K562 (cell line): ENCODE data around the gene FAM174C. TPM values are rescaled to one million over a fixed set of nuclear protein-coding genes. Genes with fewer than 3 reads are reported as not detected.
A peak's percentile ranks its signal among the peaks of the same experiment; 100 is the strongest.

Experiments used
- ATAC-seq: fragments of 200-7000 bp; cut with Tn5 transposase; 3 replicates; pipeline ENCODE4 v1.9.1; 2020; ENCODE audit warnings: moderate library complexity
- BruUV-seq: library from RNA; stranded (reverse); fragments of 400-500 nt; replicated peaks from 2 replicates; lab custom pipeline; 2021; lab: Mats Ljungman, UMichigan
- CTCF ChIA-PET: fragments of 300-600 bp; formaldehyde crosslinking; extraction: SDS; loops from one replicate; lab custom pipeline; 2021; ENCODE audit warnings: low intra/inter-chr PET ratio; lab: Yijun Ruan, JAX
- POLR2A ChIA-PET: fragments of 300-600, 350-650 bp; sonication (Branson Sonifier 250); formaldehyde crosslinking; extraction: SDS; loops from one replicate; lab custom pipeline; 2021; ENCODE audit warnings: antibody characterized with exemption, inconsistent platforms; lab: Yijun Ruan, JAX
- DNase-seq, 4 experiments: peaks; one replicate each; pipeline versions ENCODE4 v3.0.0 to v3.0.0-alpha.2; 2011 to 2018; ENCODE audit warnings: low spot score in 3 of 4, mixed read lengths in 3 of 4; ENCODE audit errors: extremely low read depth in 1 of 4
- FAIRE-seq: peaks from 2 replicates; lab custom pipeline; 2011; peaks lifted over from hg19 to GRCh38; lab: Jason Lieb, UNC
- H2AFZ ChIP-seq: 2 replicates; pipeline ENCODE4 v1.6.0; 2011; ENCODE audit warnings: low read depth, low read length, control low read depth, inconsistent platforms
- H3K27ac ChIP-seq: fragments of 200-600 bp; 3 replicates; pipeline ENCODE4 v1.8.0; 2011; ENCODE audit warnings: low read depth, mild to moderate bottlenecking, control low read depth, inconsistent platforms, low read length, moderate library complexity, mixed read lengths; ENCODE audit errors: extremely low read depth
- H3K27me3 ChIP-seq, 2 experiments: fragments of 300-600 bp in 1 of 2; 2 replicates in 1 of 2; 3 replicates in 1 of 2; pipeline versions ENCODE4 v1.6.0 to v1.8.0; 2011; ENCODE audit warnings: inconsistent platforms in 2 of 2, low read length in 2 of 2, mild to moderate bottlenecking in 1 of 2, mixed read lengths in 1 of 2, moderate library complexity in 1 of 2; ENCODE audit not compliant: control insufficient read depth in 2 of 2, insufficient read depth in 2 of 2
- H3K36me3 ChIP-seq: fragments of 300-600 bp; 3 replicates; pipeline ENCODE4 v1.8.0; 2011; ENCODE audit warnings: mild to moderate bottlenecking, low read length, inconsistent platforms; ENCODE audit not compliant: control insufficient read depth, insufficient read depth
- H3K4me1 ChIP-seq, 2 experiments: fragments of 200-600 bp in 1 of 2; replicated peaks in 1 of 2; 2 replicates in 1 of 2; 3 replicates in 1 of 2; pipeline versions ENCODE4 v1.5.1 to v1.8.0; 2011; ENCODE audit warnings: inconsistent platforms in 2 of 2, low read length in 2 of 2, mild to moderate bottlenecking in 1 of 2, mixed read lengths in 1 of 2, moderate library complexity in 1 of 2; ENCODE audit not compliant: control insufficient read depth in 2 of 2, insufficient read depth in 2 of 2
- H3K4me2 ChIP-seq: 2 replicates; pipeline ENCODE4 v1.6.1; 2011; ENCODE audit warnings: low read length, control low read depth, inconsistent platforms, mixed read lengths; ENCODE audit not compliant: insufficient read depth
- H3K4me3 ChIP-seq: fragments of 200-600 bp; sonication (generic), shearing (Covaris generic); 2 replicates; pipeline ENCODE4 v1.5.1; 2016; ENCODE audit warnings: control low read depth, inconsistent platforms
- H3K79me2 ChIP-seq: fragments of 200-600 bp; 3 replicates; pipeline ENCODE4 v1.8.0; 2011; ENCODE audit warnings: low read length, inconsistent platforms; ENCODE audit not compliant: control insufficient read depth, insufficient read depth
- H3K9ac ChIP-seq, 2 experiments: 2 replicates each; pipeline versions ENCODE4 v1.6.0 to v1.6.1; 2011; ENCODE audit warnings: low read depth in 2 of 2, low read length in 2 of 2, control low read depth in 1 of 2, inconsistent platforms in 1 of 2, mild to moderate bottlenecking in 1 of 2, mixed read lengths in 1 of 2; ENCODE audit not compliant: insufficient read depth in 1 of 2
- H3K9me1 ChIP-seq: one replicate; pipeline ENCODE4 v1.6.0; 2011; ENCODE audit warnings: inconsistent platforms, mild to moderate bottlenecking, low read length, moderate library complexity; ENCODE audit not compliant: control insufficient read depth, insufficient read depth
- H3K9me3 ChIP-seq: replicated peaks from 2 replicates; pipeline ENCODE4 v1.5.1; 2011; ENCODE audit warnings: low read depth, low read length, inconsistent platforms; ENCODE audit not compliant: control insufficient read depth, insufficient read depth
- H4K20me1 ChIP-seq: replicated peaks from 2 replicates; pipeline ENCODE4 v1.6.1; 2011; ENCODE audit warnings: low read length, inconsistent platforms, mixed read lengths; ENCODE audit not compliant: control insufficient read depth, insufficient read depth
- ARID4B ChIP-seq: sonication (generic); formaldehyde crosslinking; IDR thresholded peaks from 2 replicates; pipeline ENCODE4 v1.8.0; 2022; ENCODE audit warnings: mild to moderate bottlenecking, missing genetic modification reagents
- BCOR ChIP-seq: fragments of 450-650 bp; IDR thresholded peaks from 2 replicates; pipeline ENCODE4 v1.6.1; 2016
- BRD4 ChIP-seq: fragments of 200-600 bp; sonication (generic); IDR thresholded peaks from 2 replicates; pipeline ENCODE4 v1.6.1; 2017; ENCODE audit warnings: inconsistent platforms
- KDM1A ChIP-seq, 2 experiments: fragments of 450-650 bp; IDR thresholded peaks; 2 replicates each; pipeline ENCODE4 v1.6.1; 2016; ENCODE audit warnings: mild to moderate bottlenecking in 2 of 2
- NFATC3 ChIP-seq: fragments of 450-650 bp; IDR thresholded peaks from 2 replicates; pipeline ENCODE4 v1.6.1; 2017; ENCODE audit warnings: mild to moderate bottlenecking
- U2AF1 ChIP-seq: fragments of 200-400 bp; formaldehyde crosslinking; optimal IDR thresholded peaks from 2 replicates; pipeline ENCODE3; 2017; ENCODE audit warnings: mild to moderate bottlenecking, low read depth, low read length, moderate library complexity
- ZBTB7A ChIP-seq: IDR thresholded peaks from 2 replicates; pipeline ENCODE4 v1.6.1; 2011; ENCODE audit warnings: low read depth, mild to moderate bottlenecking, low read length, moderate library complexity, borderline replicate concordance; ENCODE audit not compliant: control insufficient read depth
- ZNF143 ChIP-seq: sonication (generic); formaldehyde crosslinking; IDR thresholded peaks from 2 replicates; pipeline ENCODE4 v1.9.0; 2022; ENCODE audit warnings: mild to moderate bottlenecking, missing genetic modification reagents
- WGBS: fragments of 100-300 bp; shearing (Covaris generic); methylation state at CpG from one replicate; pipeline ENCODE4 v1.1.6; 2016; ENCODE audit warnings: low coverage, mixed read lengths; ENCODE audit not compliant: insufficient coverage; ENCODE audit errors: missing lambda C conversion rate; 5-methylcytosine and 5-hydroxymethylcytosine counted together
- in situ Hi-C: fragments of 300-500 bp; cut with MboI; formaldehyde crosslinking; loops from 4 replicates; pipeline ENCODE4 v1.15.0; 2018; ENCODE audit warnings: inconsistent platforms, mixed read lengths
- intact Hi-C: fragments of 100-400 bp; cut with micrococcal nuclease; formaldehyde crosslinking; loops from 2 replicates; pipeline ENCODE4 v1.14.2; 2022
- polyA plus RNA-seq, 8 experiments: library from polyadenylated mRNA; depleted of rRNA in 4 of 8; stranded (reverse) in 5 of 8; unstranded in 3 of 8; fragments of >200 nt; fragmentation: Nextera tagmentation in 2 of 8; fragmentation: Illumina TruSeq in 1 of 8; extraction: Ambion mirVana in 2 of 8; extraction: Trizol in 1 of 8; gene quantifications; 2 replicates each; pipeline versions ENCODE4 v1.2.1 to v1.2.3, GENCODE V29; 2011 to 2014; ENCODE audit warnings: inconsistent platforms in 1 of 8, missing spikeins in 1 of 8
- total RNA-seq, 7 experiments: library from RNA; depleted of rRNA in 6 of 7; stranded (reverse); fragments of >200 nt in 6 of 7; fragmentation: Illumina TruSeq in 2 of 7; extraction: Trizol in 2 of 7; gene quantifications; 2 replicates each; pipeline versions ENCODE4 v1.2.1 to v1.2.3, GENCODE V29; 2011 to 2021; ENCODE audit warnings: low replicate concordance in 1 of 7
- TF ChIP-seq, protein P1 (sequence below): fragments of 250-450 bp; sonication (Bioruptor Pico); IDR thresholded peaks from 2 replicates; pipeline ENCODE4 v1.5.0; 2020; ENCODE audit warnings: mild to moderate bottlenecking

The FAM174C gene
- total and polyA plus RNA-seq, 9 of the 15 experiments (the other 6 are each of a cell fraction or from before 2014, with no cell fraction given) = 0.66 to 89.6 (median 20.3) TPM

- WGBS = 25% methylated on average over 31 of the region's 35 CpGs
- no peak overlapping the region for H3K9ac ChIP-seq
- POLR2A ChIA-PET = no interaction called here
These were observed 18.7 kb downstream of the FAM174C start for GRCh38 chr19:1293782-1294604.

GRCh38 chr19:1294688-1295087, 19.4 kb downstream of the FAM174C start:
- intact Hi-C loops = no loop called here
- H3K79me2 ChIP-seq = no peaks in the 10 kb centered on the region
- no peak overlapping the region for H2AFZ ChIP-seq
- no peak overlapping the region for H3K9ac ChIP-seq
- H3K4me1 ChIP-seq = peaks cover 0 to 79% of the 10 kb centered on the region in 2 experiments; a peak in 3 of 5 replicates
- peaks cover 3% of the 10 kb centered on the region for H3K9me1 ChIP-seq
- peaks cover 26 to 59% of the 10 kb centered on the region in 2 experiments; a peak in 3 of 5 replicates for H3K27me3 ChIP-seq
- no peak for DNase-seq
- in situ Hi-C loops = no loop called here
- CTCF ChIA-PET = no interaction called here
- no peak overlapping the region for H3K4me2 ChIP-seq
- ATAC-seq = no peak
- FAIRE-seq = no peak
- WGBS = 9% methylated on average over 9 of the region's 14 CpGs
- H3K9me3 ChIP-seq = no peaks in the 10 kb centered on the region
- POLR2A ChIA-PET = no interaction called here
- H3K4me3 ChIP-seq = no peak overlapping the region
- H3K27ac ChIP-seq = no peak overlapping the region
- no TSS peak for BruUV-seq
- no peaks in the 10 kb centered on the region for H3K36me3 ChIP-seq
- peaks cover 4% of the 10 kb centered on the region; the same call in 1 of the 2 replicates for H4K20me1 ChIP-seq
- TF ChIP-seq, protein P1, sequence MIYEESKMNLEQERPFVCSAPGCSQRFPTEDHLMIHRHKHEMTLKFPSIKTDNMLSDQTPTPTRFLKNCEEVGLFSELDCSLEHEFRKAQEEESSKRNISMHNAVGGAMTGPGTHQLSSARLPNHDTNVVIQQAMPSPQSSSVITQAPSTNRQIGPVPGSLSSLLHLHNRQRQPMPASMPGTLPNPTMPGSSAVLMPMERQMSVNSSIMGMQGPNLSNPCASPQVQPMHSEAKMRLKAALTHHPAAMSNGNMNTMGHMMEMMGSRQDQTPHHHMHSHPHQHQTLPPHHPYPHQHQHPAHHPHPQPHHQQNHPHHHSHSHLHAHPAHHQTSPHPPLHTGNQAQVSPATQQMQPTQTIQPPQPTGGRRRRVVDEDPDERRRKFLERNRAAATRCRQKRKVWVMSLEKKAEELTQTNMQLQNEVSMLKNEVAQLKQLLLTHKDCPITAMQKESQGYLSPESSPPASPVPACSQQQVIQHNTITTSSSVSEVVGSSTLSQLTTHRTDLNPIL (CRISPR knock-in tag) = no peak
- TF ChIP-seq ZNF143 (CRISPR knock-in tag) (no peak), ARID4B (CRISPR knock-in tag) (no peak), BCOR (peak; percentile 67), NFATC3 (no peak), KDM1A (IDR thresholded peaks at IDR 0.05) (0 out of 4 replicates have a peak, but pooled peaks have one; percentile 12 to 39), ZBTB7A (0 out of 2 replicates have a peak, but pooled peaks have one; percentile 11), BRD4 (no peak)

More at GRCh38 chr19:1293782-1294604, 18.7 kb downstream of the FAM174C start:
- no peaks in the 10 kb centered on the region for H3K36me3 ChIP-seq
- TF ChIP-seq U2AF1 = no peak
- peaks cover 0 to 82% of the 10 kb centered on the region in 2 experiments; a peak in 3 of 5 replicates for H3K4me1 ChIP-seq
- ATAC-seq (no peak), DNase-seq (no peak), FAIRE-seq (no peak)
- BruUV-seq = no TSS peak
- H3K79me2 ChIP-seq = no peaks in the 10 kb centered on the region
- H3K9me1 ChIP-seq = peaks cover 3% of the 10 kb centered on the region
- intact Hi-C loops (no loop called here), in situ Hi-C loops (no loop called here)
- CTCF ChIA-PET = no interaction called here
- H3K4me3 ChIP-seq = no peak overlapping the region
- H3K27ac ChIP-seq = no peak overlapping the region
- H4K20me1 ChIP-seq = peaks cover 4% of the 10 kb centered on the region; the same call in 1 of the 2 replicates
- H2AFZ ChIP-seq = no peak overlapping the region
- no peaks in the 10 kb centered on the region for H3K9me3 ChIP-seq
- H3K4me2 ChIP-seq = no peak overlapping the region
- H3K27me3 ChIP-seq = peaks cover 26 to 62% of the 10 kb centered on the region in 2 experiments; a peak in 4 of 5 replicates
